ENCODE data around the gene RPL37A.

The RPL37A gene

GRCh38 chr2:216497382-216498069, 1.1 kb upstream of the RPL37A start:
- DNase-seq (ENCODE audit: insufficient read length, low spot score) (no peak), FAIRE-seq (no peak)
- TF ChIP-seq CTCF (IDR thresholded peaks at IDR 0.05; ENCODE audit: insufficient read depth, missing control alignments), result no peak

- no peak for TF ChIP-seq CTCF (IDR thresholded peaks at IDR 0.05; ENCODE audit: insufficient read depth, missing control alignments)
- FAIRE-seq (no peak), DNase-seq (ENCODE audit: insufficient read length, low spot score) (no peak)
These were observed 620 bp upstream of the RPL37A start for GRCh38 chr2:216498070-216498378.

GRCh38 chr2:216499641-216500218, 1.1 kb downstream of the RPL37A start:
- FAIRE-seq, result no peak
- no peak for TF ChIP-seq CTCF (IDR thresholded peaks at IDR 0.05; ENCODE audit: insufficient read depth, missing control alignments)
- DNase-seq (ENCODE audit: insufficient read length, low spot score), result no peak

GRCh38 chr2:216500572-216500971, 1.9 kb downstream of the RPL37A start:
- no peak for TF ChIP-seq CTCF (IDR thresholded peaks at IDR 0.05; ENCODE audit: insufficient read depth, missing control alignments)
- no peak for DNase-seq (ENCODE audit: insufficient read length, low spot score)
- FAIRE-seq, result no peak

GRCh38 chr2:216501854-216502253, 3.2 kb downstream of the RPL37A start:
- FAIRE-seq, result no peak
- TF ChIP-seq CTCF (IDR thresholded peaks at IDR 0.05; ENCODE audit: insufficient read depth, missing control alignments), result no peak
- no peak for DNase-seq (ENCODE audit: insufficient read length, low spot score)

GRCh38 chr2:216502381-216503158, 3.9 kb downstream of the RPL37A start:
- DNase-seq (ENCODE audit: insufficient read length, low spot score) (no peak), FAIRE-seq (no peak)
- TF ChIP-seq CTCF (IDR thresholded peaks at IDR 0.05; ENCODE audit: insufficient read depth, missing control alignments), result no peak

- TF ChIP-seq CTCF (IDR thresholded peaks at IDR 0.05; ENCODE audit: insufficient read depth, missing control alignments), result no peak
- DNase-seq (ENCODE audit: insufficient read length, low spot score) (no peak), FAIRE-seq (no peak)
These were observed 4.5 kb downstream of the RPL37A start for GRCh38 chr2:216503159-216503629.
